HUES6 (cell line): ENCODE measurements around the gene ZFP1.

ENCODE experiments used
- H3K27ac ChIP-seq: 2 replicates; pipeline ENCODE4 v1.7.0; 2013; ENCODE audit warnings: low read depth, mild to moderate bottlenecking, low read length, inconsistent platforms
- H3K27me3 ChIP-seq: 2 replicates; pipeline ENCODE4 v1.6.1; 2013; ENCODE audit warnings: low read length; ENCODE audit not compliant: control insufficient read depth, insufficient read depth
- H3K36me3 ChIP-seq: 2 replicates; pipeline ENCODE4 v1.6.1; 2013; ENCODE audit warnings: low read length; ENCODE audit not compliant: control insufficient read depth, insufficient read depth
- H3K4me1 ChIP-seq: 2 replicates; pipeline ENCODE4 v1.6.1; 2013; ENCODE audit warnings: low read length; ENCODE audit not compliant: control insufficient read depth, insufficient read depth
- H3K4me3 ChIP-seq: 2 replicates; pipeline ENCODE4 v1.5.1; 2013; ENCODE audit warnings: low read depth, low read length
- H3K9ac ChIP-seq: one replicate; pipeline ENCODE4 v1.6.1; 2013; ENCODE audit warnings: mild to moderate bottlenecking, low read length
- H3K9me3 ChIP-seq: 2 replicates; pipeline ENCODE4 v1.6.1; 2013; ENCODE audit warnings: low read depth, low read length; ENCODE audit not compliant: control insufficient read depth, insufficient read depth

The ZFP1 gene

DNA sequence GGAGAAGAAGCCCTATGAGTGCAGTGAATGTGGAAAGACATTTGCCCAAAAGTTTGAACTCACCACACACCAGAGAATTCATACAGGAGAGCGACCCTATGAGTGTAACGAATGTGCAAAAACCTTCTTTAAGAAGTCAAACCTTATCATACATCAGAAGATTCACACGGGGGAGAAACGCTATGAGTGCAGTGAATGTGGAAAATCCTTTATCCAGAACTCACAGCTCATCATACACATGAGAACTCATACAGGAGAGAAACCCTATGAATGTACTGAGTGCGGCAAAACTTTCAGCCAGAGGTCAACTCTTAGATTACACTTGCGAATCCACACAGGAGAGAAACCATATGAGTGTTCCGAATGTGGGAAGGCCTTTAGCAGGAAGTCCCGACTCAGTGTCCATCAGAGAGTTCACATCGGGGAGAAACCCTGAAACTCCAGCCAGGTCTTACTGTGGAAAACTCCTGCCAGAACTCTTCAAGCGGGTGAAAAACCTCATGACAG, 21.6 kb downstream of the ZFP1 start:
- Histone ChIP-seq H3K36me3 (peaks cover 58% of the 10 kb centered on the region), H3K4me1 (no peaks in the 10 kb centered on the region), H3K9ac (no peak overlapping the region), H3K27ac (no peak overlapping the region), H3K4me3 (no peak overlapping the region), H3K9me3 (peaks cover 89% of the 10 kb centered on the region), H3K27me3 (no peaks in the 10 kb centered on the region)

DNA sequence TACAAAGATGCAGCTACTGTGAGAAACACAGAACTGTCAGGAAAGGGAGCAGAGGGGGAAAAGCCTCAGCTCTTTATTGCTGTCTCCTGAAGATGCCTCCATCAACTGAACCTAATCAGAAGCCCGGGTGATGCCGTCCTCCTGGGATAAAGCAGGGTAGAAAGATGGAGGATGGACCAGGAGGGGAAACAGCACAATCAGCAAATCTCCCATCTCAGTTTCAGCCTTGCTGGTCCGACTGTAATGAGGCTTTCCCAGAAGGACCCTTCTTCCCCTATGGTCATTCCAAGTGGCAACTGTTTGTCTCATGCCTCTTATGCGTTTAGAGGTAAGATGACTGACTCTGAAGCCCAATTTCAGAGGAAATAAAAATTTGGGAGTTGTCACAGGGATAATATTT, 24.3 kb downstream of the ZFP1 start:
- Histone ChIP-seq H3K9ac (no peak overlapping the region), H3K27ac (no peak overlapping the region), H3K4me1 (no peaks in the 10 kb centered on the region), H3K4me3 (no peak overlapping the region), H3K36me3 (peaks cover 42% of the 10 kb centered on the region), H3K27me3 (no peaks in the 10 kb centered on the region), H3K9me3 (peaks cover 82% of the 10 kb centered on the region)

DNA sequence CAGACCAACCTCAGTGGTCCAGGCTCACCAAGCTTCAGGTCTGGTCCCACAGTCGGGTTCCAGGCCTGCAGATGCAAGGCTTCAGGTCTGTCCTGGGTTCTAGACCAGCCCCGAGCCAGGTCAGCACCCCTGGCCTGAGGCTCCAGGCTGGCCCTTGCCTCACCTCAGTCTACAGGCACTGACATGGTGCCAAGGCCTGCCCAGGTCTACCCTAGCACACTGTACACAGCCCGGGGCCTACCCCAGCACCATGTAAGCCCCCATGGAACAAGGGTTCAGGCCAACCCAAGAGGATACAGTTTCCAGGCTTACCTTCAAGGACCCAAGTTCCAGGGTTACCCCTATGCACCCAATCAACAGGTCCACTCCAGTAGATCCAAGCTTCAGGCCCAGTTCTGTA, 26.8 kb downstream of the ZFP1 start:
- Histone ChIP-seq H3K4me1 (no peaks in the 10 kb centered on the region), H3K9me3 (peaks cover 63% of the 10 kb centered on the region), H3K4me3 (no peak overlapping the region), H3K36me3 (peaks cover 17% of the 10 kb centered on the region), H3K27ac (no peak overlapping the region), H3K9ac (no peak overlapping the region), H3K27me3 (no peaks in the 10 kb centered on the region)

DNA sequence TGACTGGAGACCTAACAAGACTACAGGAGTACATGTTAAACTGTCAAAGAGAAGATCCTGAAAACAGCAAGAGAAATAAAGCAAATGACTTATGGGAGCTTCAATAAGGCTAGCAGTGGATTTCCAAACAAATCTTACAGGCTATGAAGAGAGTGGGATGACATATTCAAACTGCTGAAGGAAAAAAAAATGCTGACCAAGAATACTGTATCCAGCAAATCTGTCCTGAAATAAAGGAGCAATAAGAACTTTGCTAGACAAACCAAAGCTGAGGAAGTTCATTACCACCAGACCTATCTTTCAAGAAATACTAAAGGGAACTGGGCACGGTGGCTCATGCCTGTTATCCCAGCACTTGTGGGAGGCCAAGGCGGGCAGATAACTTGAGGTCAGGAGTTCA, 28.6 kb downstream of the ZFP1 start:
- H3K4me3 ChIP-seq: no peak overlapping the region
- no peak overlapping the region for H3K27ac ChIP-seq
- H3K9me3 ChIP-seq: peaks cover 49% of the 10 kb centered on the region
- H3K36me3 ChIP-seq: 0 out of 2 replicates have a peak, but pooled peaks cover 6% of the 10 kb centered on the region
- H3K9ac ChIP-seq: no peak overlapping the region
- no peaks in the 10 kb centered on the region for H3K27me3 ChIP-seq
- H3K4me1 ChIP-seq: no peaks in the 10 kb centered on the region

DNA sequence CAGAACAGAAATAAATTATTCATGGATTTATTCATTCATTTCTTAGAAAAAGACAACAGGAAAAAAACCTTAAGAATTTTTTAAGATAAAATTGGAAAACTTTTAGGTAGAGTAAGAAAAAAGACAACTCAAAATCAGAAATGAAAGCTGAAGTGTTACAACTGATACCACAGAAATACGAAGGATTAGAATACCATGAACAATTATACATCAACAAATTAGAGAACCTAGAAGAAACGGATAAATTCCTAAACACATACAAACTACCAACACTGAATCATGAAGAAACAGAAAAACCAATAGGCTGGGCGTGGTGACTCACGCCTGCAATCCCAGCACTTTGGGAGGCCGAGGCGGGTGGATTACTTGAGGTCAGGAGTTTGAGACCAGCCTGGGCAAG, 30.9 kb downstream of the ZFP1 start:
- H3K36me3 ChIP-seq: 0 out of 2 replicates have a peak, but pooled peaks cover 6% of the 10 kb centered on the region
- H3K4me1 ChIP-seq: no peaks in the 10 kb centered on the region
- no peak overlapping the region for H3K27ac ChIP-seq
- H3K4me3 ChIP-seq: no peak overlapping the region
- peaks cover 27% of the 10 kb centered on the region for H3K9me3 ChIP-seq
- no peak overlapping the region for H3K9ac ChIP-seq
- no peaks in the 10 kb centered on the region for H3K27me3 ChIP-seq

DNA sequence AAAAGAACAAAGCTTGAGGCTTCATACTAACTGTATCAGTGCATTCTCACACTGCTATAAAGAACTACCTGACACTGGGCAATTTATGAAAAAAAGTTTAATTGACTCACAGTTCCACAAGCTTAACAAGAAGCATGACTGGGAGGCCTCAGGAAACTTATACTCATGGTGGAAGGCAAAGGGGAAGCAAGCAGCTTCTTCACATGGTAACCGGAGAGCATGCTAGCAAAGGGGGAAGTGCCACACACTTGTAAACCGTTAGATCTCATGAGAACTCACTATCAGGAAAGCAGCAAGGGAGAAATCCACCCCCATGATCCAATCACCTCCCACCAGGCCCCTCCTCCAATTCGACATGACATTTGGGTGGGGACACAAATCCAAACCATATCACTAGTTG, 33.3 kb downstream of the ZFP1 start:
- no peak overlapping the region for H3K27ac ChIP-seq
- H3K27me3 ChIP-seq: no peaks in the 10 kb centered on the region
- H3K9ac ChIP-seq: no peak overlapping the region
- no peaks in the 10 kb centered on the region for H3K36me3 ChIP-seq
- H3K9me3 ChIP-seq: peaks cover 13% of the 10 kb centered on the region; the same call in 1 of the 2 replicates
- no peak overlapping the region for H3K4me3 ChIP-seq
- no peaks in the 10 kb centered on the region for H3K4me1 ChIP-seq

DNA sequence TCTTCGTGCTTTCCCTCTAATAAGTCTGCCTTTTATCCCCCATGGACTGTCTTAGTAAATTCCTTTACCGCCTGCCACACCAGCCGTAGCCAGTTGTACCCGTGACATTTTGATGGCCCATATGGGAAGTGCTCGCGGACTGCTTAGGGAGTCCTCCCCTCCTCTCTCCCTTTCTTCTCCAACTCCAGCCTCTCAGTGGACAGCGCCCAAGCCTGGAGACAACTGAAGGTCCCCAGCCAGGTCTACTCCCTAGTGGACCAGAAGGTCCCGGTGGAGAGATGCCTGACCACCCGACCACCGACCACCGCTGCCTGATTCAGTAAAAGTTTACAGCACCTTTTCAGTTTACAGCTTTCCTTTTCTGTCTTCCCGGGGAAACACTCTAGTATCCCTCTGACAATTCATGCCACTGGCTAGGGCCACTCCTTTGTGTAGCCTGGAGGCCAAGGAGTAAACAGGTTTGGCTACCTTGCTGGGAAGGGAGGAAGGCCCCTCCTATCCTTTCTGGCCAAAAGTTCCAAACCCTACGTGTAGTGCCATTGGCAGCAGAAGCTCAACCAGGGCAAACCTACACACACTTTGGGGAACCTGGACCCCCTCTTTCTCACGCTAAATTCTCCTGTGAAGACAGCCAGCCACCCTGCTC, 40.6 kb downstream of the ZFP1 start:
- no peaks in the 10 kb centered on the region for H3K36me3 ChIP-seq
- H3K9me3 ChIP-seq: no peaks in the 10 kb centered on the region
- no peaks in the 10 kb centered on the region for H3K4me1 ChIP-seq
- no peaks in the 10 kb centered on the region for H3K27me3 ChIP-seq
- H3K4me3 ChIP-seq: no peak overlapping the region
- H3K9ac ChIP-seq: no peak overlapping the region
- H3K27ac ChIP-seq: no peak overlapping the region

DNA sequence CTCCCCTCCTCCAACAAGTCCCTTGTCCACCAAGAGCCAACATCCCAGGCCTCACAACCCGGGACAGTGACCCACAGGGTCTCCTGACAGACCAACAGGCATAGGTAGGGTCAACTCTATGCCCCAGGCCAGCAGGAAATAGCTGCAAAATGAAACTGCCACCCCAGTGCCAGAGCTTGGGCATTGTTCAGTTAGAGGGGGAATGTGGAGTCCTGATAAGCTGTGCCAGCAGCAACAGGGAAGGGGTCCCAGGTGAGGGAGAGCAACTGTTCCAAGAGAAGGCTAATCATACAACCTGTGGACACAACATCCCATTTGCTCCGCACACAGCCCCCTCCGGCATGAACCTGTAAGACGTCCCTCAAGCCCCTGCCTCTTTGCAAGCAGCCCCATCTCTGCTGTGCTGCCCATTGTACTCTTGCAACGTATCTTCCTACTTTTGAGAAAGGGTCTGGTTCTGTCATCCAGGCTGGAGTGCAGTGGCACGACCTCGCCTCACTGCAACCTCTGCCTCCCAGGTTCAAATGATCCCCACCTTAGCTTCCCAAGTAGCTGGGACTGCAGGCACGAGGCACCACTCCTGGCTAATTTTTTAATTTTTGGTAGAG, 41.4 kb downstream of the ZFP1 start:
- H3K27me3 ChIP-seq: no peaks in the 10 kb centered on the region
- H3K36me3 ChIP-seq: no peaks in the 10 kb centered on the region
- H3K27ac ChIP-seq: no peak overlapping the region
- H3K9ac ChIP-seq: no peak overlapping the region
- no peak overlapping the region for H3K4me3 ChIP-seq
- H3K4me1 ChIP-seq: no peaks in the 10 kb centered on the region
- H3K9me3 ChIP-seq: no peaks in the 10 kb centered on the region

DNA sequence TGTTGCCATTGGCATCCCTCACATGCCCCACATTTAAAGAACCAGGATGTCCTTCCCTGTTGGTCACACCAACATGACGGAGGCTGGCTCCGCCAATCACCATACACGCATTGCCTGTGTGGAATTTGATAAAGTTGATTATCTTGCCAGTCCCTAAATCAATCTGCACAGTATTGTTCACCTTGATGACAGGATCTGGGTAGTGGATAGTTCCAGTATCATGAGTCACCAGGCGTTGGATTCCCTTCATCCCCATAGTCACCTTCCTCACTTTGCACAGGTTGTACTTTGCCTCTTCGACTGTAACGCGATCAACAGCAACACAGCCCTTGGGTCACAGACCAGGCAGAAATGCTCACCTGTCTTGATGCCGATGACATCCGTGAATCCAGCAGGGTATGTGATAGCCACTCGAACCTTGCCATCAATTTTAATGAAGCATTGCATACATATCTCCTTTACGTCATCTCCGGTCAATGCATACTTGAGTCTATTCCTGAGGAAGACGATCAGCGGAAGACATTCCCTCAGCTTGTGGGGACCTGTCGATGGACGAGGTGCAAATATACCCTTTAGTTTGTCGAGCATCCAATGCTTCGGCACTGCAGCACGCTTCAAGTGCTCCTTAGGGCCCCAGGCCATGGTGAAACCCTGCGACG, 44.4 kb downstream of the ZFP1 start:
- Histone ChIP-seq H3K4me1 (no peaks in the 10 kb centered on the region), H3K9me3 (no peaks in the 10 kb centered on the region), H3K9ac (no peak overlapping the region), H3K27ac (no peak overlapping the region), H3K27me3 (no peaks in the 10 kb centered on the region), H3K36me3 (no peaks in the 10 kb centered on the region), H3K4me3 (no peak overlapping the region)

DNA sequence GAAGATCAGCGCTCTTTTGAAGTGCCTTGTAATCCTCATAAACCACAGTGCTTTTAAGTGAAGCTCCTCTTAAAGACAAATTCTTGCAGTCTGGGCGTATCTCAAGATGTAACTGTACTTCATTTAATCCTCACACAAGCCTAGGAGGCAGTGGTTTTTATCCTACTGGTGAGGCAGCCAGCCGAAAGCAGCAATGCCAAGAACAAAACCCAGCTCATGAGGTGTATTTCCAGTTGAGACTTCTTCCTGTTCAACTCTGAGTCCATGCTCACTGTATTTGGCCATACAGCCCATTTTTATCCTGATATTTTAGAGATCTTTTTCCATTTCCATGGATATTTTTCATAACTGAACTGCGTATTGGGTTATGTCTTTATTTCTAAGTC, 44.9 kb downstream of the ZFP1 start:
- no peaks in the 10 kb centered on the region for H3K27me3 ChIP-seq
- H3K36me3 ChIP-seq: no peaks in the 10 kb centered on the region
- H3K4me3 ChIP-seq: no peak overlapping the region
- H3K27ac ChIP-seq: no peak overlapping the region
- H3K9me3 ChIP-seq: no peaks in the 10 kb centered on the region
- H3K9ac ChIP-seq: no peak overlapping the region
- H3K4me1 ChIP-seq: peaks cover 4% of the 10 kb centered on the region; the same call in 1 of the 2 replicates

DNA sequence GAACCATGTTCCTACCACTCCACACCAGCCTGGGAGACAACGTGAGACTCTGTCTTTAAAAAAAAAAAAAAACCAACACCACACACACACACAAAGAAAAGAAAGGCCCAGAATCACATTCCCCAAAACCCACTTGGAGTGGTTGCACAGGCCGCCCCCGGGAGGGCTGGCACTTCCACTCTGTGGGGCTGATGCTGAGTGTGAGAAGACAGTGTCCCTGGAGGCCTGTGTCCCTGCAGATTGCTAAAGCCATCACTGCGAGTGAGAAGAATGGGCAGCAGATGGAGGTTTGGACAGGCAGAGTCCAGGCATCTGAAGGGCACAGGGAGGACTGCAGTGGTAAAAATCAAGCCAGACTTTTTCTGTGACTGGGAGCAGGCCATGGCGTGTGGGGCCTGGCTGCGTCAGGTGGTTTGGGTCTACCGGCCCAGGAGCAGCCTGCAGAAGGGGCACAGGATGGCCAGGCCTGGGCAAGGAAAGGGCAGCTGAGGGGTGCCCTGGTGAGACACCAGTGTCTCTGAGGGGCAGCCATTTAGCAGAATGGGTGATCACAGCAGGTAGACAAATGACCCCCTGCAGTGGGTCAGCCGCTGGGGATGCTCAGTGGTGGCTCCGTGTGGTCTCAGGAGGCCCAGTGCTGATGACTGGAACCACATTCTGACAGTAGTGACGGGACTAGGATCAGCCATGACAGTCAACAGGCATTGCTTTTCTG, 45.6 kb downstream of the ZFP1 start:
- Histone ChIP-seq H3K27ac (no peak overlapping the region), H3K9me3 (no peaks in the 10 kb centered on the region), H3K4me1 (peaks cover 4% of the 10 kb centered on the region; the same call in 1 of the 2 replicates), H3K27me3 (no peaks in the 10 kb centered on the region), H3K9ac (no peak overlapping the region), H3K36me3 (no peaks in the 10 kb centered on the region), H3K4me3 (no peak overlapping the region)
